Activated T-helper 1 cell treated with Interleukin-2 at 50 U/mL for 16 hours (primary cell): Measurements from ENCODE around the gene CACNA2D4.

Experiments
- DNase-seq: peaks from one replicate; pipeline ENCODE4 v3.0.0-alpha.2; 2020; ENCODE audit warnings: low read depth

The CACNA2D4 gene

GRCh38 chr12:1917172-1918070 is 1.0 kb downstream of the CACNA2D4 start:
- DNase-seq = no peak

- DNase-seq = no peak
Observed at GRCh38 chr12:1916371-1917171, 1.9 kb downstream of the CACNA2D4 start.

DNA sequence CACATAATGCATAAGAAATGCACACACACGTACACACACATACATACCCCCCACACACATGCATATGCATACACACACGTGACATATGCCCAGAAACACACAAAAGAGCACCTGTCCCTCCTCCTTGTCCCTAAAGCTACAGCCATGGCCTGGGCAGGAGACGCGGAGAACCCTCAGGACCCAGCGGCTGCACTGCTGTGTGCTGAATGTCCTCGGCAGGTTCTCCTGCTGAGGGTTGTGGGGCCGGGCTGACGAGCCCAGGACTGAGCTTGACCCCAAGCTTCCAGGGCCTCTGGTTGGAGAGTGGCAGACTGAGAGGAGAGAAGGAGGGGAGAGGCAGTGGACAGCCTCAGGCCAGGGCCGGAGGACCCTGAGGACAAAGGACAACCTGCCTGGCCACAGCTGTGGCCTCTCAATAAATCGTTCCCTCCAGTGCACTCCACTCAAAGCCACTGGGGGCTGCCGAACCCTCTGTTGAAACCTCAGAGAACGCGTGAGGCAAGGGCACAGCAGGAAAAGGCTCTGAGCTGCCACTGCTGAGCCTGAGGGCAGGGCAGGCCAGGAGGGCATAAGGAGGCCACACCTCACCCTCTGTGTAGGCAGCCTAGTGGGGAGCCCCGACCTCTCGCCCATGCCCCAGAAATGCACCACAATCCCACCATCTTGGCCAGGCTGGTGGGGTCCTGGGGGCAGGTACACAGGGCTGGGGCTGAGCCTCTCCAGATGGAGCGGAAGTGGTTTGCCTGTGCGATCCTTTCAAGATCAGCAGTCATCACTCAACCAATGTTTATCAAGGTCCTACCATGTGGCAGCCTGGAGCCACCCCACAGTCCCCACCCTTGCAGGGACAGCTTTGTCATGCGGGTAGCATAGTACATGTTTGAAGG is 3.1 kb downstream of the CACNA2D4 start:
- peak; percentile 29 for DNase-seq

- DNase-seq = no peak
Observed at GRCh38 chr12:1914114-1914911, 4.1 kb downstream of the CACNA2D4 start.

GRCh38 chr12:1913377-1914113 is 4.9 kb downstream of the CACNA2D4 start:
- DNase-seq = no peak

GRCh38 chr12:1912580-1913376 is 5.7 kb downstream of the CACNA2D4 start:
- no peak for DNase-seq

DNA sequence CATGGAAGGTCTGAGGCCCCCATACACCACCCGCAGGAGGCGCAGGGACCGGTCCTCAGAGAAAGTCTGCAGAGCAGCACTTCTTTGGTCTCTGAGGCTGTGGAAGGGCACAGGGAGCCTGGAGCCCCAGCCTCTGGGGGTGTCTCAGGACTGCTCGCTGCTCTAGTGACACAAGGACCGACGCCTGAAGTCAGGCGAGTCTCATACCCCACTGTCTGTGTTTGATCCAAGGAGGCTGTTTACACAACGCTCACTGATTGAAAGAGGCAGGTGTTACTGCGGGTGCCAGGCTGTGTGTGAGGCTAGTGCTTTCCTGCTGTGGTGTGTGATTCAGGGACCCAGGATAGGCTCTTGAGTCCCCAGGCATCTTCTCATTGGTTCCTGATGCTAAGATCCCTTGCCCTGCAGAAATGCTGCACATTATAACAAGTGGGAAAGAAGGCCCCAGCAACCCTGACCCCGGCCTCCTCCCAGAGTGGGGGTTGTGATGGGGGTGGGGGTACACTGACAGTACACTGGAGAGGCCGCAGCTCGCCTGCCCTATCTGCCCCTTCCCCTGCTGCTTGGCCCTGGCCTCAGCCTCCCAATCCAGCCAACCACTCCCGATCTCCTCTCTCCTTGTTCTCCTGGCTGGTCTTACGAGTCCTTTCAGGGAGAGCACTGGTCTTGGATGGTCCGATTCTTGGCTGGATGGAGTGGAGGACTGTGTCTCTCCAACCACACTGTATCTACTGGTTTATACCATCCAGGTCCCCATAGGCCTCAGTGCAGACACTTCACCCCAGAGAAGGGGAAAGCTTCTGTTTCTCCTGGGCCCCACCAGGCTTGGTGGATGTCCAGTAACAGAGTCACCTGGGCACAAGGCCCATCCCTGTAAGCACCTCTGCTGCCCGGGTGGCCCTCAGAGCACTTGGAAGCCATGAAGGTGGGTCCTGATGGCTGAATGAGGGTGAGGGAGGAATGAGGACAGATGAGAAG is 6.6 kb downstream of the CACNA2D4 start:
- no peak for DNase-seq

GRCh38 chr12:1910468-1910867 is 8.0 kb downstream of the CACNA2D4 start:
- DNase-seq = no peak

GRCh38 chr12:1908758-1909157 is 9.7 kb downstream of the CACNA2D4 start:
- no peak for DNase-seq

GRCh38 chr12:1907652-1908611 is 10.5 kb downstream of the CACNA2D4 start:
- DNase-seq = no peak

DNA sequence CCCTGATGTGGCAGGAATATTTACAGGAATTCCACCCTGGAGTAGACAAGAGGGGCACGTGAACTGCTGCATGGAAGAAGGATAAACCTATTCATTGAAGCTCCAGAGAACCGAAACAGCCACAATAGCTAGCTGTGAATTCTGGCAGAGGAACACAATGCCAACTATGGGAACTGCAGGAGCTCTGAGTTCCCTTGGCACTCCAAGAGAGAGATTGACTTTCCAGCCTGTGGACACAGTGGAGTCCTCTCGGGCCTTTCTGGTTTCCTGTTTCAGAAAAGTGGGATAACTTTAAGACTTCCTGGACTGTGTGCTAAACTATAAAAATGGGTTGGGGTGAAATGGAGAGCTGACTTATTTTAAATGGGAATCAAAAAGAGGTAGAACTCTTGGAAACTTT is 11.9 kb downstream of the CACNA2D4 start:
- DNase-seq = no peak

- no peak for DNase-seq
Observed at GRCh38 chr12:1904875-1905274, 13.6 kb downstream of the CACNA2D4 start.

DNA sequence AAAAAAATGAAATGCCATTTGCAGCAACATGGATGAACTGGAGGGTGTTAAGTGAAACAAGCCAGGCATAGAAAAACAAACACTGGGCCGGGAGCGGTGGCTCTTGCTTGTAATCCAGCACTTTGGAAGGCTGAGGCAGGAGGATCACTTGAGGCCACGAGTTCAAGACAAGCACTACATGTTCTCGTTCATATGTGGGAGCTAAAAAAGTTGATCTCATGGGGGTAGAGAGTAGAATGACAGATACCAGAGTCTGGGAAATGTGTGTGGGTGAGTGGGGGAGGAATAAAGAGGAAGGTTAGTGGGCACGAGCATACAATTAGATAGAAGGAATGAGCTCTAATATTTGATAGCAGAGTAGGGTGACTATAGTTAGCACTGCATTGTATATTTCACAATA is 21.5 kb downstream of the CACNA2D4 start:
- DNase-seq = no peak

- no peak for DNase-seq
Observed at GRCh38 chr12:1890810-1891209, 27.6 kb downstream of the CACNA2D4 start.

DNA sequence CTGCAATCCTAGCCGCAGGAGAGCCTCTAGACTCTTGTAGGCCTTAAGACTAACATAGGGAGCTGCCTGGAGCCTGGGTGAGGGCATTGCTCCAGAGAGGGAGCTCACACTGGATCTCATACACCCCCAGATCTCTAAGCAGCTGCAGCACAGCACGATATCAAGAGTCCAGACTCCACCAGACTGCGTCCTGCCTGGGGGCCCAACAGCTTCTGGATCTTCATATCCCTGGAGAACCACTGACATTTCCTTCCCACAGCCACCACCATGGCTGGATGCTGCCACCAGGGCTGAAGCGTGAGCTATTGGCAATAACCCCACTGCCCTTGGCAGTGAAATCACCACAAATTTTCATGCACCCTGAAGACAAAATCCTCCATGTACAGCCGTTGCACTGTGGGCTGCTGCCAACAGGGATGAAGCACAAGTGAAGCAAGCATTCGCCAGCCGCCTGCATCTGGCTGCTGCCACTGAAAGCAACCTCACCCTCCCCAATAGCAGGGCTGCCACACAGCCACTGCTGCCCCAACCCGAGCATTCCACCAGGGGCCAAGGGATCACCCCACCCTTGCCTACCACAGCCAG is 28.2 kb downstream of the CACNA2D4 start:
- DNase-seq = no peak

DNA sequence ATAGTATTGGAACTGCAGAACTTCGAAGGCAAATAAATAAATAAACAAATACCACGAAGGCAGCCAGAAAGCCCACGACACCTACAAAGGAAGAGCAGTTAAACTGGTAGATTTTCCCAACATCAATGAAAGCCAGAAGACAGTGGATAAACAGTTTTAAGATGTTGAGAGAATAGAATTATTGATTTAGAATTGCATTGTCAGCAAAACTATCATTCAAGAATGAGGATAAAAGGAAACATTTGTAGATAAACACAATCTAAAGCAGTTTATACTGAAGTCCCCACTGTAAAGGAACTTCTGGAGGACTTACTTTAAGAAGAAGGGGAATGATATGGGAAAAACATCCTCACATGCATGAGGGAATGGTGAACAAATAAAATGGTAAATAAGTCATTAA is 29.5 kb downstream of the CACNA2D4 start:
- no peak for DNase-seq
